Transverse colon (tissue), 4 donors: ENCODE data around the gene CCDC86.

Experiments used
- POLR2AphosphoS5 ChIP-seq, 3 donors: sonication (generic); formaldehyde crosslinking; IDR thresholded peaks; one replicate each; pipeline ENCODE4 v1.6.1; 2016; ENCODE audit warnings: antibody characterized with exemption in 3 of 3
- TF ChIP-seq, protein P1 (sequence below), 5 experiments: fragments of 200-600 bp in 3 of 5; fragments of 450-650 bp in 2 of 5; sonication (generic) in 3 of 5; IDR thresholded peaks; 1 replicate in 2 of 5; 2 replicates in 3 of 5; pipeline ENCODE4 v1.5.1; 2016 to 2017; ENCODE audit warnings: antibody characterized with exemption in 5 of 5, inconsistent platforms in 3 of 5, mild to moderate bottlenecking in 2 of 5, moderate library complexity in 1 of 5

GRCh38 chr11:60862171-60862570 is 20.3 kb downstream of the CCDC86 start:
- TF ChIP-seq, protein P1, sequence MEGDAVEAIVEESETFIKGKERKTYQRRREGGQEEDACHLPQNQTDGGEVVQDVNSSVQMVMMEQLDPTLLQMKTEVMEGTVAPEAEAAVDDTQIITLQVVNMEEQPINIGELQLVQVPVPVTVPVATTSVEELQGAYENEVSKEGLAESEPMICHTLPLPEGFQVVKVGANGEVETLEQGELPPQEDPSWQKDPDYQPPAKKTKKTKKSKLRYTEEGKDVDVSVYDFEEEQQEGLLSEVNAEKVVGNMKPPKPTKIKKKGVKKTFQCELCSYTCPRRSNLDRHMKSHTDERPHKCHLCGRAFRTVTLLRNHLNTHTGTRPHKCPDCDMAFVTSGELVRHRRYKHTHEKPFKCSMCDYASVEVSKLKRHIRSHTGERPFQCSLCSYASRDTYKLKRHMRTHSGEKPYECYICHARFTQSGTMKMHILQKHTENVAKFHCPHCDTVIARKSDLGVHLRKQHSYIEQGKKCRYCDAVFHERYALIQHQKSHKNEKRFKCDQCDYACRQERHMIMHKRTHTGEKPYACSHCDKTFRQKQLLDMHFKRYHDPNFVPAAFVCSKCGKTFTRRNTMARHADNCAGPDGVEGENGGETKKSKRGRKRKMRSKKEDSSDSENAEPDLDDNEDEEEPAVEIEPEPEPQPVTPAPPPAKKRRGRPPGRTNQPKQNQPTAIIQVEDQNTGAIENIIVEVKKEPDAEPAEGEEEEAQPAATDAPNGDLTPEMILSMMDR (IDR thresholded peaks at IDR 0.05) = no peak
- TF ChIP-seq POLR2AphosphoS5 (IDR thresholded peaks at IDR 0.05) = no peak
